Lower lobe of right lung (tissue), 2 donors: Measurements from ENCODE around the gene NPEPL1. TPM values are rescaled to one million over a fixed set of nuclear protein-coding genes. Genes with fewer than 3 reads are reported as not detected.

Experiments used
- ATAC-seq, 2 donors: fragments of 200-7000 bp; cut with Tn5 transposase; one replicate each; pipeline ENCODE4 v1.9.1; 2020 to 2022; ENCODE audit warnings: mild to moderate bottlenecking in 2 of 2, moderate library complexity in 2 of 2
- DNase-seq: peaks from one replicate; pipeline ENCODE4 v3.0.0-alpha.2; 2020
- H3K27ac ChIP-seq: fragments of 200-600 bp; one replicate; pipeline ENCODE4 v1.8.0; 2022
- H3K27me3 ChIP-seq: fragments of 200-600 bp; one replicate; pipeline ENCODE4 v1.8.0; 2022; ENCODE audit warnings: low read depth
- H3K36me3 ChIP-seq: fragments of 200-600 bp; one replicate; pipeline ENCODE4 v1.8.0; 2022; ENCODE audit warnings: mild to moderate bottlenecking
- H3K4me1 ChIP-seq: fragments of 200-600 bp; one replicate; pipeline ENCODE4 v1.8.0; 2022
- H3K4me3 ChIP-seq: fragments of 200-600 bp; one replicate; pipeline ENCODE4 v1.8.0; 2022; ENCODE audit warnings: mild to moderate bottlenecking
- H3K9me3 ChIP-seq: fragments of 200-600 bp; one replicate; pipeline ENCODE4 v1.8.0; 2022
- intact Hi-C: fragments of 100-400 bp; cut with DNase I; formaldehyde crosslinking; loops from one replicate; pipeline ENCODE4 v1.11.0; 2022
- total RNA-seq: library from RNA; stranded (reverse); fragmentation: NEBNext Ultra II Directional; extraction: Animal tissue kit (Norgen Biotek cat#: 25700); gene quantifications from one replicate; pipeline ENCODE4 v1.2.1, GENCODE V29; 2021
- TF ChIP-seq, protein P1 (sequence below): fragments of 200-600 bp; IDR thresholded peaks from one replicate; pipeline ENCODE4 v1.8.0; 2022; ENCODE audit warnings: antibody characterized with exemption, mild to moderate bottlenecking
- donor health status: DM: no; HTN: yes; CAD: no; lungs with severe emphysema.

The NPEPL1 gene
- total RNA-seq, 1 donor from 2014 or later = 40.6 TPM

DNA sequence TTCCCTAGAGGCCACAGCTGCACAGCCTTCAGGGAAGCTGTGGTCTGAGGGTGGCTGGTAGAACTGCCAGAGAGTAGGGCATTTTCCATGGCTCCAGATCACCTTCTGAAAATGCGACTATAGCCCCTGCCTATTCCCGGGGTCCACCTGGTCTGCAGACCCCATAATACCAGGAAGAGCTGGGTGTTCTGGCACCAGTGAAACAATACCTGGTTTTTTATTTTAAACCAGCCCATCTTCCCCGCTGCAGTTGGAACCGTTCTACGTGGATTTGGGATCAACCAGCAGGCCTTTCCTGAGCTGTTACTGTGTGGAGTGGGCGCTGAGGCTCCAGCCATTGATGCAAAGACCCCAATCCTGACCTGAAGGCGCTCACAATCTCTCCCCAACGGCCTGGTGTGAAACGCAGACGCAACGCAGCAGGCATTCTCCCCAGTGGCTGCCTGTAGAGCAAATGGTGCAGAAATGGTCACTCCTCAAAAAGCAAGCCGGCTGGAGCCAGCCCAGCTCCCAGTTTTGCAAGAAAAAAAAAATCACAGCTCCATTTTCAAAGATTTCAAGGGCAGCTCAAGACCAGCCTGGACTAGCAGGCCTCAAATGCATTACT lies 11.3 kb downstream of the NPEPL1 start:
- no peak for ATAC-seq

DNA sequence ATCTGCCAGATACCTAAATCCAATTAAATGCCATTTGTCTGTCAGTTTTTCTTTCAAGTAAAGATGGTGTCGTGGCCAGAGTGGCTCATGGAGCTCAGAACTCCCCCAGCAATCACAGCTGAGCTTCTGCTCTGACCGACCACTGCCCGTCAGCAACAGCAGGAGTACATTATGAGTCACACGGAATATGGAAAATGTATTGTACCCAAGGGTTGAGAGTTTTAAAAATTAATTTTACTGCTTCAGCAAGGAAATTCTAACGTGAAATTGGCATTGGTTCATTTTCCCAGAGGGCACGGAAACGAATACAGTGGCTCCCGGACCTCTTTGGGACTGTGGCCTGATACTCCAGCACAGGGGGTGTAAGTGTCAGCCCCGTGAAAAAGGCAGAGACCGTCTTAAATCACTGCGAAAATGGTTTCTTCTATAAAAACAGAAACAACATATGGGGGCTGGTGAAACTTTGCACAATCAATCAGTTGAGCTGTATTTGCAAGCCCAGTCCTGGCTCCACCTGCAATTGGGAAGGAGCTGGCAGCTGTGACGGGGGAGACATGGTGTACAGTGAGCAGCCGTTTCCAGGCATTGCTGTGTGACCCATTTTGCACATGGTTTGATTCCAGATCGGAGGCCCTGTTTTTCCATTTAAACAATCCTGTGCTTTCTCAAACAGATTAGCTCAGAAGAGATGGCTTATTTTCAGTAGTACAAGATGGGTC lies 12.8 kb downstream of the NPEPL1 start:
- ATAC-seq = no peak
- no peak for DNase-seq
- Histone ChIP-seq H3K4me1 (no peaks in the 10 kb centered on the region), H3K27me3 (no peaks in the 10 kb centered on the region), H3K9me3 (no peaks in the 10 kb centered on the region), H3K36me3 (peaks cover 52% of the 10 kb centered on the region), H3K4me3 (no peak overlapping the region), H3K27ac (no peak overlapping the region)
- TF ChIP-seq, protein P1, sequence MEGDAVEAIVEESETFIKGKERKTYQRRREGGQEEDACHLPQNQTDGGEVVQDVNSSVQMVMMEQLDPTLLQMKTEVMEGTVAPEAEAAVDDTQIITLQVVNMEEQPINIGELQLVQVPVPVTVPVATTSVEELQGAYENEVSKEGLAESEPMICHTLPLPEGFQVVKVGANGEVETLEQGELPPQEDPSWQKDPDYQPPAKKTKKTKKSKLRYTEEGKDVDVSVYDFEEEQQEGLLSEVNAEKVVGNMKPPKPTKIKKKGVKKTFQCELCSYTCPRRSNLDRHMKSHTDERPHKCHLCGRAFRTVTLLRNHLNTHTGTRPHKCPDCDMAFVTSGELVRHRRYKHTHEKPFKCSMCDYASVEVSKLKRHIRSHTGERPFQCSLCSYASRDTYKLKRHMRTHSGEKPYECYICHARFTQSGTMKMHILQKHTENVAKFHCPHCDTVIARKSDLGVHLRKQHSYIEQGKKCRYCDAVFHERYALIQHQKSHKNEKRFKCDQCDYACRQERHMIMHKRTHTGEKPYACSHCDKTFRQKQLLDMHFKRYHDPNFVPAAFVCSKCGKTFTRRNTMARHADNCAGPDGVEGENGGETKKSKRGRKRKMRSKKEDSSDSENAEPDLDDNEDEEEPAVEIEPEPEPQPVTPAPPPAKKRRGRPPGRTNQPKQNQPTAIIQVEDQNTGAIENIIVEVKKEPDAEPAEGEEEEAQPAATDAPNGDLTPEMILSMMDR = no peak
- intact Hi-C loops = no loop called here

More for the DNA sequence above, 11.3 kb downstream of the NPEPL1 start:
- no peak for DNase-seq
- Histone ChIP-seq H3K9me3 (no peaks in the 10 kb centered on the region), H3K36me3 (peaks cover 60% of the 10 kb centered on the region), H3K4me3 (no peak overlapping the region), H3K27me3 (no peaks in the 10 kb centered on the region), H3K27ac (no peak overlapping the region), H3K4me1 (no peaks in the 10 kb centered on the region)
- TF ChIP-seq, protein P1 = no peak
- intact Hi-C loops = no loop called here

DNA sequence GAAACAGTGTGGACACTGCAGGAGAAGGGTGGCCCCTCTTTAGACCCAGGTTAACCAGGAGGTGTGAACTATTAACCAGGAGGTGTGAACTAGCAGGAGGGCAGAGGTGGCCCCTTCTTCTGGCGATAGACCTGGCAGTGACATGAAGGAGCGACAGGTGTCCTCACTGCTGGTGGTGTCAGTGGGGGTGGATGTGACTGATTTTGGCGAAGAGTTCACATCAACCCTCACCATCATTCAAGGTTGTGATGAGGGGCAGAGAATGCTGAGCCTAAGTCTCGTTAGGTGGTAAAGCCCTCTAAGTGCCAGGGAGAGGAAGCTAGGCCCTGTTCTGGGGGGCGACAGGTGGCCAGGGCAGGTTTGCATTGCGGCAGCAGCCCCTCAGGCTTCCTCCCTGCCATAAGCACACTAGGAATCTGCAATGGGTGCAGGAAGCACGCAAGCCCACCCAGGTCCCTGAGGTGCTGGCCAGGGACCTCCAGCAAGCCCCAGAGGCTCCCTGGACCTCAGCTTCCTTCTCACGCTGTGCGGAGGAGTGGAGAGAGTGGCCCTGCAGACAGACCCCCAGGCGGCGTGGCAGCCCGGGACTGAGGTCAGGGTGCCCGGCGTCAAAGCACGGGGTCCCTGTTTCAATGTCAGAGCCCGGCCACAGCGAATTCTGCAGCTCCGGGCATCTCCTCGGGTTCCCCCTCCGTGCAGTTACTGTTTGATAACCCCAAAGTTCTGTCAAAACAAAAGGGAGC lies 13.7 kb downstream of the NPEPL1 start:
- peaks cover 47% of the 10 kb centered on the region for H3K36me3 ChIP-seq
- H3K4me1 ChIP-seq = no peaks in the 10 kb centered on the region
- no peak overlapping the region for H3K4me3 ChIP-seq
- ATAC-seq (no peak), DNase-seq (no peak)
- H3K27ac ChIP-seq = no peak overlapping the region
- no peaks in the 10 kb centered on the region for H3K27me3 ChIP-seq
- intact Hi-C loops = no loop called here
- H3K9me3 ChIP-seq = no peaks in the 10 kb centered on the region
- TF ChIP-seq, protein P1 = no peak

DNA sequence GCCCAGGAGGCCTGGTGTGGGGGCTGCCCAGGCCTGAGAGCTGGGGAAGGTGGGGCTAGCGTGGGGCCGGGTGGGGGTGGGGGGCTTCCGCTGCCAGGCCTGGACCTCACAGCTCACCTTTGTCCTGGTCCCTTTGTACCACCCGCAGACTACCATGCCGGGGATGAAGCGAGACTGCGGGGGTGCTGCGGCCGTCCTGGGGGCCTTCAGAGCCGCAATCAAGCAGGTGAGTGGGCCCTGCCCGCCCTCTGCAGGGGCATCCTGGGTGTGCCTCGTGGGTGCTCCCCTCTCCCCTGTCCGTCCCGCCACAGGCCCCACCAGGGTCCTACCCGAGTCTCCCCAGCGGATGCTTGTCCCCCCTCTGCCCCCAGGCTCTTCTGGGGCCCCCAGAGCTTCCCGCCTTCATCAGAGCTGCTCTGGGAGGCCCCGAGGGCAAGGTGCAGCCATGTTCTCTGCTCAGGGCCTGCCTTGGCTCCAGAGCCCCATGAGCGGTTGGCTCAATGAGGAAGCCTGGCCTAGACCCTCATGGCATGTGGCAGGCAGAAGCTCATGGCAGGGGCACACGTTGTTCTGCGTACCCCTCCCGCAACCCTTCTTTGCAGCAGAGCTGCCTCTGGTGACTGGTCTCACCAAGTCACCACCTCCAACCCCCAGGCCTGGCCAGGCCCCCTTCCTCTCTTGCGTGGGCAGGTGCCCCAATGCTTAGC lies 14.5 kb downstream of the NPEPL1 start:
- Histone ChIP-seq H3K27me3 (no peaks in the 10 kb centered on the region), H3K9me3 (no peaks in the 10 kb centered on the region), H3K4me3 (no peak overlapping the region), H3K27ac (no peak overlapping the region), H3K4me1 (no peaks in the 10 kb centered on the region), H3K36me3 (peaks cover 44% of the 10 kb centered on the region)
- no peak for DNase-seq
- intact Hi-C loops = no loop called here
- TF ChIP-seq, protein P1 = no peak
- ATAC-seq = no peak

DNA sequence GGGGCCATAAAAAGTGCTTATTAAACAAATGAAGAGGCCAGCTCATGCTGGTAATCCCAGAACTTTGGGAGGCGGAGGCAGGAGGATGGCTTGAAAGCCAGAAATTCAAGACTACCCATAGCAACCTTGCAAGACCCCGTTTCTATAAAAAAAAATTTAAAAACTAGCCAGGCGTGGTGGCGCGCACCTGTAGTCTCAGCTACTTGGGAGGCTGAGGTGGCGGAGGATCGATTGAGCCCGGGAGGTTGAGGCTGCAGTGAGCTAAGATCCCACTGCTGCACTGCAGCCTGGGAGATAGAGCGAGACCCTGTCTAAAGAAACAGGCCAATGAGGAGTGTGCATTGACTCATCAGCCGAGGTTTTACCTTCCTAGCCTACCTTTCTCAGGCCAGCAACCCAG lies 15.2 kb downstream of the NPEPL1 start:
- DNase-seq (no peak), ATAC-seq (no peak)
- Histone ChIP-seq H3K4me1 (no peaks in the 10 kb centered on the region), H3K4me3 (no peak overlapping the region), H3K36me3 (peaks cover 39% of the 10 kb centered on the region), H3K9me3 (no peaks in the 10 kb centered on the region), H3K27me3 (no peaks in the 10 kb centered on the region), H3K27ac (no peak overlapping the region)
- intact Hi-C loops = no loop called here
- TF ChIP-seq, protein P1 = no peak
